Loucy (cell line): ENCODE measurements around the gene KCNQ5.

ENCODE experiments used
- EZH2phosphoT487 ChIP-seq: fragments of 200-600 bp; IDR thresholded peaks from 2 replicates; pipeline ENCODE4 v1.6.1; 2018; ENCODE audit warnings: antibody characterized with exemption, mild to moderate bottlenecking, moderate library complexity, borderline replicate concordance
- TF ChIP-seq, protein P1 (sequence below): fragments of 200-600 bp; sonication (generic); conservative IDR thresholded peaks from 2 replicates; pipeline ENCODE4 v1.5.1; 2014; ENCODE audit warnings: mild to moderate bottlenecking, antibody characterized with exemption, low read length

DNA sequence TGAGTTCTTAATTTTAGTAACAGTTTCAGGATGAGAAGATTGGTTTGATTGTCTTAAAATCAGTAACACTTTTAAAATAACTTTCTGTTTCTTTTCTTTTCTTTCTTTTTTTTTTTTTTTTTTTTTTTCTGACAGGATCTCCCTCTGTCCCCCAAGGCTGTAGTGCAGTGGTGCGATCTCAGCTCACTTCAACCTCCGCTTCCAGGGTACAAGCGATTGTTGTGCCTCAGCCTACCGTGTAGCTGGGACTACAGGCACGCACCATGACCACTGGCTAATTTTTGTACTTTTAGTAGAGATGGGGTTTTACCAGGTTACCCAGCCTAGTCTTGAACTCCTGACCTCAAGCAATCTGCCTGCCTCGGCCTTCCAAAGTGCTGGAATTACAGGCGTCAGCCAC lies 33.7 kb upstream of the KCNQ5 start:
- TF ChIP-seq, protein P1, sequence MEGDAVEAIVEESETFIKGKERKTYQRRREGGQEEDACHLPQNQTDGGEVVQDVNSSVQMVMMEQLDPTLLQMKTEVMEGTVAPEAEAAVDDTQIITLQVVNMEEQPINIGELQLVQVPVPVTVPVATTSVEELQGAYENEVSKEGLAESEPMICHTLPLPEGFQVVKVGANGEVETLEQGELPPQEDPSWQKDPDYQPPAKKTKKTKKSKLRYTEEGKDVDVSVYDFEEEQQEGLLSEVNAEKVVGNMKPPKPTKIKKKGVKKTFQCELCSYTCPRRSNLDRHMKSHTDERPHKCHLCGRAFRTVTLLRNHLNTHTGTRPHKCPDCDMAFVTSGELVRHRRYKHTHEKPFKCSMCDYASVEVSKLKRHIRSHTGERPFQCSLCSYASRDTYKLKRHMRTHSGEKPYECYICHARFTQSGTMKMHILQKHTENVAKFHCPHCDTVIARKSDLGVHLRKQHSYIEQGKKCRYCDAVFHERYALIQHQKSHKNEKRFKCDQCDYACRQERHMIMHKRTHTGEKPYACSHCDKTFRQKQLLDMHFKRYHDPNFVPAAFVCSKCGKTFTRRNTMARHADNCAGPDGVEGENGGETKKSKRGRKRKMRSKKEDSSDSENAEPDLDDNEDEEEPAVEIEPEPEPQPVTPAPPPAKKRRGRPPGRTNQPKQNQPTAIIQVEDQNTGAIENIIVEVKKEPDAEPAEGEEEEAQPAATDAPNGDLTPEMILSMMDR, result no peak
- no peak for TF ChIP-seq EZH2phosphoT487
